Activated naive CD4-positive, alpha-beta T cell treated with Interleukin-2 at 50 U/mL for 16 hours (primary cell): ENCODE measurements around the gene SRSF6.
"Not testable (repeated sequence)": the region's sequence is repeated elsewhere in the genome, so short reads cannot be mapped to it uniquely, and the experiment has no call there.

Source experiments
- DNase-seq: peaks from one replicate; pipeline ENCODE4 v3.0.0-alpha.2; 2020

SRSF6 gene

DNA sequence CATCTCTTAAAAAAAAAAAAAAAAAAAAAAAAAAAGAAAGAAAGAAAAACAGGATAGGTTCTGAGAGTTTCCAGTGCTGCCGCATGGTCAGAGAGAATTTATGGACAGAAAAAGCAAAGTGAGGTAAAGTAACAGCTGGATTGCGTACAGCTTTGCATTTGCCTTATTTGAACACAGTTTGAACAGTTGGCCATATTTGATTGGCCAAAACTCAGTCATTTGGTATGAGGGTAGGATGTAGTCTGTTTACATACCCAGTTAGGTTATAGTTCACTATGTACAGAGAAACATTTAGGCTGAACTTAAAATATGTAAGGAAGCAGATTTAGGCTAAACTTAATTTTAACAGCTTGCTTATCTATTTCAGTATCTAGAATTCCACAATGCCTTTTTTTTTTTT lies 32.3 kb downstream of the SRSF6 start:
- DNase-seq, result no peak

DNA sequence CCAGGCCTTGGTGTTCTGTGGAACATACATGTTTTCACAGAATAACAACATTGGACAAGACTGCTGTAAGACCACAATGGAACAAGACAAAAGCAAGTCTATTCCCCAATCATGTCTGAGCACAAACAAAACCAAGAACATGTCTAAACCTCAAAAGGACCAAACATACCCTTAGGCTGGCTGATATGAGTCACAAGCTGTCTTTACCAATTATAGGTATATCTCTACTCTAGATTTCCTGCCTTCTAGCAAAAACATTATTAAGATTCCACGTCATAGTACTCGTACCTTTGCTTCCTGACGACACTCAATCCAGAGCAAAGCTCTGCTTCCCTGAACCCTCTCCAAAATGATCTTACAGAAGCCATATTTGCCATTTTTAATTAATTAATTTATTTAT lies 34.4 kb downstream of the SRSF6 start:
- DNase-seq, result no peak

DNA sequence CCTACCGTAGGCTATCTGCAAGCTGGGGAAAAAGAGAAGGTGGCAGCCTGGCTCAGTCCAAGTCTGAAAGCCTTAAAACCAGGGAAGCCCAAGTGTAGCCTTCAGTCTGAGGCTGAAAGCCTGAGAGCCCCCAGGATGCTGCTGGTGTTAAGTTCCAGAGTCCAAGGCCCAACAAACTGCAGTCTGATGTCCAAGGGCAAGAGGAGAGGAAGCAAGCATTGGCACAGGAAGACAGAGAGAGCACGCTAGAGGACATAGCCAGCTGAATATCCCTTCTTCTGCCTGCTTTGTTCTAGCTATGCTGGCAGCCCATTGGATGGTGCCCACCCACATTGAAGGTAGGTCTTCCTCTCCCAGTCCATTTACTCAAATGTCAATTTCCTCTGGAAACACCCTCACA lies 37.7 kb downstream of the SRSF6 start:
- no peak for DNase-seq

DNA sequence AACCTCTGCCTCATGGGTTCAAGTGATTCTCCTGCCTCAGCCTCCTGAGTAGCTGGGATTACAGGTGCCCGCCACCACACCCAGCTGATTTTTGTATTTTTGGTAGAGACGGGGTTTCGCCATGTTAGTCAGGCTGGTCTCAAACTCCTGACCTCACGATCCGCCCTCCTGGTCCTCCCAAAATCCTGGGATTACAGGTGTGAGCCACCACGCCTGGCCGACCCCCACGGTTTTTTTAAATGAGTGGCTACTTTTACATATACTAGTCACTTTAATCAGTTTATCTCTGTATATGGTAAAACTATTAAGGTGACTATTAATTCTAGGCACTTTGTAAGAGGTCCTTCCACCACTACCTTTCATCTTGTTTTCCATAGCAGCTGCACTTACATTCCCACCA lies 44.3 kb downstream of the SRSF6 start:
- DNase-seq, result not testable (repeated sequence)

DNA sequence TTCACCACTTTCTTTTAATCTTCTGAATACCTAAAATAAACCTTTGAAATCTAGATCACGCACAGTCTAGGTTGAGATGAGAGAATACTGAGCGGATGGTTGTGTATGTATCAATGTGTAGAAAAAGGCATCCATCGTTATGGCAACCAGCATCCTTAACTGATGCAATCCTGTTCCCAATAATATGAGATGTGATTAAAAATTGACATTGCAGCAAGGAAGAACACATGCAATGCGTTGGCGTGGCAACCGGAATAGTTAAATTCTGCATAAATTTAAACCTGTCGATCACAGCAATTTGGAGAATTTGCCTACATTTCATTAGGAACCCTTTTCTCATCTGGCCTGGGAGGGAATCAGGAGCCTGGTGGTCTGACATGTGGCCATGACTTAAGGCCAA lies 48.5 kb downstream of the SRSF6 start:
- no peak for DNase-seq

DNA sequence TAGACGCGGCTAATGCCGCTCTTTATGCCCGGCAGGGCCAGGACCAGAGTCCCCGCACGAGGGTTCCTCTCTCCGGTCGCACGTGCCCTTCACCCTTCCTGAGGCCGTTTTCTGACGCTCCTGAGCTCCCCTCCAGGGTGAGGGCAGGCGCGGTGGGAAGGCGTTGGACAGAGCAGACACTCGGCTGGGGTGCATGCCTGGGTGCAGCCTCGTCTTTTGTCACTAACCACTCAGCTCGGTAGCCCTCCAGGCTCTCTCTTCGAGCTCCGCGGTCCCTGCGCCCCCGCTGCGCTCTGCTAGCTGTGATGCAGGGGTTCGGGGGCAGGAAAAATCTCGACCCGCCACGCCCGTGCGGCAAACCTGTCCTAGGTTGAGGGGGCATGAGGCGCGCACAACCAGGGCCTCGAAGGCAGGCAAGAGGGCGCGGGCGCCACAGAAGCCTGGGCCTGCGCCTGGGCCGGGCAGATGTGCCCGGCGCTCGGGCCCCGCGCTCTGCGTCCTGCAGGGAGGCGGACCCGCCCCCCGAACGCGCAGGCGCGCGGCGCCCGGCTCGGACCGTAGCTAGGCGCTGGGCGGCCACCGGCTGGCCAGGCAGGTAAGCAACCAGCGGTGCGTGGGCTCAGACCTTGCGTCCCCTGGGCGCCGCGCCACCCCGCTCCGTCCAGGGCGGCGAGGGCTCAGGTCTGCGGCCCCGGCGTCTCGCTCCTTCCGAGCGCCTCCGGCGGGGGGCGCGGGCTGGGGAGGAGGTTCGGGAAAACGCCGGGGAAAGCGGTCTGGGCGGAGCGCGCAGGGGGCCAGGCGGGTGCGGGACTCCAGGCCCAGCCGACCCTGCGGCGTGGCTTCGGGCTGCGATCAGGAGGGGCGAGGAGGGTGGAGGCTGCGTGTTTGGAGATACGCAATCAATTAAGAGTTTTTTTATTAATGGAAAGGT lies 49.7 kb downstream of the SRSF6 start, which contains the start of gene L3MBTL1:
Gene L3MBTL1 (plus strand): TSS at position 548 of the 931 bp plus-strand sequence. CDS start 5,807 bp downstream, outside the sequence.
- peak; percentile 4 for DNase-seq

DNA sequence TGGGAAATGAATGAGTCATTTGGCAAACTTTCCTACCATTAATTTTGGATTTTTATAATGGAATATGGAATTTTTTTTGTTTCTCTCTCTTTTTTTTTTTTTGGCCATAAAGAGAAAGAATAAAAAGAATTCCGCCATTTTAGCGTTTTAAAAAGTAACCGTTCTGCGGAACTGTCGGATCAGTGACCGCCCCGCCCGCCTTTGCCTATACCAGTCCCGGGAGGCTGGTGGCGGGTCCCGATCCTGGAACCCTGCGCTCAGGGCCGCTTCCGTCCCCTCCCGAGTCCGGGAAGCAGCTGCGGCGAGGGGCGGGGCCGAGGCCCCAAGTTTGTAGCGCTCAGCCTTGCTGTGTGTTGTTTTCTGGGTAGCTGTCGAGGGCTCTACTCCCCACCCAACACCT lies 50.4 kb downstream of the SRSF6 start:
- no peak for DNase-seq

DNA sequence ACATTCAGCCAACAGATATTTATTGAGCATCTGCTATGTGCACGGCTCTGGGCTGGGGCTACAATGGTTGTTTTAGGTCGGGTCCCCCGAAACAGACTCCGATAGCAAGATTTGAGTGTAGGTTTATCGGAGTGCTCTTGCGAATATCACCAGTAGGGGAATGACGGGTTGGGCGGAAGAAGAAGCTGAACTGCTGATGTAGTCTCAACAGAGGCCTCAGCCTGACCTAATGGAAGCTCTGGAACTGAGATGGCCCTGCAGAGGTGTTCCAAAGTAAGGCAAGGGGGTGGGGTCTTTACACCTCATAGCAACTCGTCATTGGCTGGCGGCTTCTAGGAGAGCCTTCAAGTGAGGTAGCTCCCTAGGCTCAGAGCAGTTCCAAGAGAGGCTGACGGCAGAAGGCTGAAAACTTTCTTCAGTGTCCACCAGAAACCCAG lies 50.9 kb downstream of the SRSF6 start:
- no peak for DNase-seq

DNA sequence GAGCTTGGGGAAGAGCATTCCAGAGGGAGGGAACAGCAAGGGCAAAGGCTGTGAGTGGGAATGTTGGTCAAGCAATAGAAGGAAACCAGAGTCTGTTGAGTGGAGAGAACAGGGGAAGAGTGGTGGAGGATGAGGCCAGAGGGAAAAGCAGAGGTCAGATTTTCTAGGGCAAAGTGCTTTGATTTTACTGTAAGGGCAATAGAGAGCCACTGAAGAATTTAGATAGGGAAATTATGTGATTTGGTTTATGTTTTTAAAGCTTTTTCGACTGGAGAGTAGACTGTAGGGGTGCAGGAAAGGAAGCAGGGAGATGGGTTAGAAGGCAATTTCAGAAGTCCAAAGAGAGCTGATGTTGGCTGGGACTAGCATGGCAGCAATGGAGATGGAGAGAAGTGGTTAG lies 54.2 kb downstream of the SRSF6 start:
- no peak for DNase-seq

DNA sequence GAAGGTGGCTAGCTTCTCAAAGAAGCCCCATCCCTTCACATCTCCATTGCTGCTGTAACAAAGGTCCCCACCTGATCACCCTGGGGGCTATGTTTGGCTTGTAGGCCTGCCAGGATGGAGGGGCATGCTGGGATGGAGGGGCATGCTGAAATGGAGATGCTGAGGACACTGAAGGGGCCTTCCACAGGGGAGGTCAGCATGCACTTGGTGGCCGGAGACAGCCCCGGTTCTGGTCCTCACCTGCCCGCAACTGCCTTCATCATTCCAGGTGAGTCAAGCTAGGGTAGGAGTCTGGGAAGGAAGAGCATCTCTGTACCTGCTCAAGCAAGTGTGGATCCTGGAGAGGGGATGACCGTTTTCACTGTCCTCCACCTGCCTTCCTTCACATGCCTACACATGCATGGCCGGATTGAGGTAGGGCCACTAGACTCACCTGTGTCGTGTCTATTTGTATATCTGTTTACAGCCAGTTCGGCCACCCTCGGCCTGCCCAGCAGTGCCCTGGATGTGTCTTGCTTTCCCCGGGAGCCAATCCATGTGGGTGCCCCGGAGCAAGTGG lies 55.8 kb downstream of the SRSF6 start:
- DNase-seq, result no peak
